ENCODE results near the gene TOP3B. TPM values are rescaled to one million over a fixed set of nuclear protein-coding genes. Genes with fewer than 3 reads are reported as not detected.
"Not testable (repeated sequence)": the region's sequence is repeated elsewhere in the genome, so short reads cannot be mapped to it uniquely, and the experiment has no call there.

TOP3B gene
- total RNA-seq, 1 experiment from 2014 or later: 29.1 TPM

- Histone ChIP-seq H3K27me3 (ENCODE audit: control insufficient read depth, insufficient read depth, low read length) (no peaks in the 10 kb centered on the region), H3K4me3 (ENCODE audit: low read depth in 2 of 2, low read length in 2 of 2) (no peak overlapping the region), H3K4me1 (ENCODE audit: control insufficient read depth, insufficient read depth, low read length) (peaks cover 13% of the 10 kb centered on the region), H3K36me3 (ENCODE audit: control insufficient read depth, insufficient read depth, low read length) (no peaks in the 10 kb centered on the region), H3K9me3 (ENCODE audit: control insufficient read depth, insufficient read depth, low read depth, low read length) (no peaks in the 10 kb centered on the region), H3K27ac (ENCODE audit: low read length) (no peak overlapping the region)
- ChIA-PET POLR2A (no interaction called here), CTCF (no interaction called here)
- no peak for ATAC-seq
- no TSS peak for BruUV-seq (replicated peaks)
- DNase-seq (ENCODE audit: low read depth, low spot score): no peak
- TF ChIP-seq CTCF (IDR thresholded peaks at IDR 0.05) (no peak), TCF7L2 (IDR thresholded peaks at IDR 0.05; ENCODE audit: low read depth, low read length) (no peak), SIN3A (IDR thresholded peaks at IDR 0.05; ENCODE audit: borderline replicate concordance, insufficient read depth, low read depth, low read length) (no peak), POLR2AphosphoS5 (IDR thresholded peaks at IDR 0.05; ENCODE audit: low read depth, low read length) (no peak), REST (IDR thresholded peaks at IDR 0.05; ENCODE audit: insufficient read depth in 1 of 2, low read depth in 2 of 2, low read length in 1 of 2) (no peak)
- in situ Hi-C loops (cut with HindIII; ENCODE audit: low pct_unique_long_range_greater_than_20kb, low sequenced_read_pairs): loop anchor here (25.0 kb wide), 1 partner anchor 128 kb away; no protein-coding TSS in a partner anchor
- intact Hi-C loops (cut with micrococcal nuclease; ENCODE audit: unreplicated experiment): no loop called here
Measured at GRCh38 chr22:21940521-21940920, 42.1 kb downstream of the TOP3B start.

- H3K4me3 ChIP-seq (ENCODE audit: low read depth in 2 of 2, low read length in 2 of 2); H3K27me3 ChIP-seq (ENCODE audit: control insufficient read depth, insufficient read depth, low read length); POLR2A ChIA-PET; H3K9me3 ChIP-seq (ENCODE audit: control insufficient read depth, insufficient read depth, low read depth, low read length); H3K36me3 ChIP-seq (ENCODE audit: control insufficient read depth, insufficient read depth, low read length); DNase-seq (ENCODE audit: low read depth, low spot score); BruUV-seq (replicated peaks); CTCF ChIA-PET; ATAC-seq; H3K27ac ChIP-seq (ENCODE audit: low read length): not testable (repeated sequence)
- in situ Hi-C loops (cut with HindIII; ENCODE audit: low pct_unique_long_range_greater_than_20kb, low sequenced_read_pairs) (loop anchor here (25.0 kb wide), 1 partner anchor 128 kb away; no protein-coding TSS in a partner anchor), intact Hi-C loops (cut with micrococcal nuclease; ENCODE audit: unreplicated experiment) (loop anchor here (5.0 kb wide), 1 partner anchor 228 kb away; no protein-coding TSS in a partner anchor)
- peaks cover 13% of the 10 kb centered on the region for H3K4me1 ChIP-seq (ENCODE audit: control insufficient read depth, insufficient read depth, low read length)
Measured at GRCh38 chr22:21939935-21940334, 42.7 kb downstream of the TOP3B start.

- H3K27me3 ChIP-seq (ENCODE audit: control insufficient read depth, insufficient read depth, low read length): no peaks in the 10 kb centered on the region
- ATAC-seq (no peak), DNase-seq (ENCODE audit: low read depth, low spot score) (no peak)
- no peaks in the 10 kb centered on the region for H3K36me3 ChIP-seq (ENCODE audit: control insufficient read depth, insufficient read depth, low read length)
- TF ChIP-seq POLR2AphosphoS5 (IDR thresholded peaks at IDR 0.05; ENCODE audit: low read depth, low read length): no peak
- TF ChIP-seq REST (IDR thresholded peaks at IDR 0.05; ENCODE audit: insufficient read depth in 1 of 2, low read depth in 2 of 2, low read length in 1 of 2): no peak
- TF ChIP-seq CTCF (IDR thresholded peaks at IDR 0.05): no peak
- no peak for TF ChIP-seq TCF7L2 (IDR thresholded peaks at IDR 0.05; ENCODE audit: low read depth, low read length)
- no peak for TF ChIP-seq SIN3A (IDR thresholded peaks at IDR 0.05; ENCODE audit: borderline replicate concordance, insufficient read depth, low read depth, low read length)
- CTCF ChIA-PET: no interaction called here
- BruUV-seq (replicated peaks): no TSS peak
- H3K4me3 ChIP-seq (ENCODE audit: low read depth in 2 of 2, low read length in 2 of 2): no peak overlapping the region
- H3K9me3 ChIP-seq (ENCODE audit: control insufficient read depth, insufficient read depth, low read depth, low read length): no peaks in the 10 kb centered on the region
- no peak overlapping the region for H3K27ac ChIP-seq (ENCODE audit: low read length)
- intact Hi-C loops (cut with micrococcal nuclease; ENCODE audit: unreplicated experiment) (loop anchor here (5.0 kb wide), 1 partner anchor 227 kb away; no protein-coding TSS in a partner anchor), in situ Hi-C loops (cut with HindIII; ENCODE audit: low pct_unique_long_range_greater_than_20kb, low sequenced_read_pairs) (loop anchor here (25.0 kb wide), 1 partner anchor 127 kb away; no protein-coding TSS in a partner anchor)
- POLR2A ChIA-PET: no interaction called here
- peaks cover 13% of the 10 kb centered on the region for H3K4me1 ChIP-seq (ENCODE audit: control insufficient read depth, insufficient read depth, low read length)
Measured at GRCh38 chr22:21939461-21939913, 43.1 kb downstream of the TOP3B start.
